HG02678 (cell line): Measurements from ENCODE around the gene ATP8B4.
"Not testable (repeated sequence)": the region's sequence is repeated elsewhere in the genome, so short reads cannot be mapped to it uniquely, and the experiment has no call there.

ENCODE experiments used
- ATAC-seq: cut with Tn5 transposase; IDR thresholded peaks from one replicate; pipeline ENCODE4 v1.9.1; 2021; ENCODE audit warnings: mild to moderate bottlenecking, moderate library complexity; ENCODE audit not compliant: unreplicated experiment

The ATP8B4 gene

DNA sequence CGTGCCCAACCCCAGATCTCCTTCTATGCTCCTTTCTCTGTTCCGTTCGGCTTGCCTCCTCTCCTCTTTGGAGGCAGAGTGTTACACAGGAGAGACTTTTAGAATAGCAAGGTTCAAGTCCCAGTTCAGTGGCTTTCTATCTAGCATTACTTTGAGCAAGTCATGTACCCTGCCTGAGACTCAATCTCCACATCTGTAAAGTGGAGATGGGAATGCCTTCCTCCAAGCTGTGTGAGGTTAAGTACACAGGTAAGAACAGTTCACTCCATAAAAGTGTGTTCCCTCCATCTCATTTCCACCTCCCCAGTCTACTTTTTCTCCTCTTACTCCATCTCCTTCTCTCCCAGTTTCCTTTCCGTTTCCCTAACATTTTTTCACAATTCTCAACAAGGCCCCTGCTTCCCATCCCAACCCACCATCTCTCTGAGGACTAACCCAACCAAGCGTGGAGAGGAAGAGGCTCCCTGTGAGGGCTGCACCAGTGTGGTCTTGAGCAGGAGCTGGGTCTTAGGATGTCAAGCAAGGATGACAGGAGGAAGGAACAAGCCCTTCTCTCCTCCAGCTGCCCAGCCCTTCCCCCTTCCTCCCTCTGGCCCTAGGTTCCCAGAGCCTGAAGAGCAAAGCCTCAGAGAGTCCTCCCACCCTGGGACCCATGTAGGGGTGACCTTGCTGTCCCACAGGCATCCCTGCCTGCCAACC is 6.4 kb downstream of the ATP8B4 start:
- ATAC-seq = no peak

DNA sequence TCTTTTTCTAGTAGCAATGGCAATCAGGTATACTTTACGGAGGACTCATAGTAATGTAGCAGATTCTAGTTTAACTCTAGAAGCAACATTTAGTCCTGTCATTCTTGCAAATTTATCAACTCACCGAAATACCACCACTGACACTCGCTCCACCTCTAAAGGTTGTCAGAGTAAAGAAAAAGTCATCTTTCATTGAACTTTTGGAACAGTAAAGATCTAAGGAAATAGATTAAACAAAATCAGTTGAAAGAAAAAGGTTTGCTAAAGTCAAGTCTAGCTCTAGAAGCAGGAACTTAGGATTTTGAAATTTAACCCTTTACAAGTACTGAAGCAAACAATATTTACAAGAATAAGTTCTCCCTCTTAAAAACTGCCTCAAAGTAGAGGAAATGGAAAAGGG is 8.7 kb downstream of the ATP8B4 start:
- no peak for ATAC-seq

GRCh38 chr15:50109076-50109987 is 9.7 kb downstream of the ATP8B4 start:
- no peak for ATAC-seq

- no peak for ATAC-seq
Observed at GRCh38 chr15:50108461-50108860, 10.6 kb downstream of the ATP8B4 start.

DNA sequence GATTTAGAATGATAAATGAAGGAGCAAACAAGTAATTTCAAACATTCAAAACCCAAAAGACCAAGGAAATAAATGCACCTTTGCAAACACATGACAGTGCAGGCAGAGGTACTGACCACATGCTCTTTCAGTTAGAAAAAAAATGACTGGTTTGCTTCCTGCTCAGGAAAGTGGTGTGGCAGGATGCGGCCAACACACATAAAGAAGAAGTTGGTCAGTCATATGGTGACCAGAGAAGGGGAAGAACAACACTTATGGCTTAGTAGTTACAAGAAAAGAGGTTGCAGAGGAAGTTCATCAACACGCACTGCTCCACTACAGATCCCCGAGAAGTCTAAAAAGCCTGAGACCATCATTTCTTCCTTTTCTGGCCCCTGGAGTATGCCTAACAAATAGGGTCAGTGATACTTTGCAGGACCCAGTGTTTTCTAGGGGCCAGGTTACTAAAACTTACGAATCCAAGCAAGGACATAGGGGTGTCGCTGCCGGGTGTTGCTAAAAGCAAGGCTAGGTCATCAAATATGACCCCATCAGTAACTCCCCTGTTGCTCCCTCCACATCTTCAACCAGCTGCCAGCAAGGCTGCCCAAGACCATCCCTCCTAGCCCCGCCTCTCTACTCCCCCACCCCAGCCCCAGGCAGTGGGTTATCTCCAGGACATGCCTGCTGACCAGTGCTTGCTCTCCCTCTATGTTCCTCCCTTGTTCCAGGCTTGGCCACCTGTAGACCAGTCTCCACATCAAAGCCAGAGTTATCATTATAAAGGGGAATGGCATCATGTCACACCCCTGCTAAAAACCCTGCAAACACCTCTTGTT is 11.2 kb downstream of the ATP8B4 start:
- ATAC-seq = peak; percentile 95

DNA sequence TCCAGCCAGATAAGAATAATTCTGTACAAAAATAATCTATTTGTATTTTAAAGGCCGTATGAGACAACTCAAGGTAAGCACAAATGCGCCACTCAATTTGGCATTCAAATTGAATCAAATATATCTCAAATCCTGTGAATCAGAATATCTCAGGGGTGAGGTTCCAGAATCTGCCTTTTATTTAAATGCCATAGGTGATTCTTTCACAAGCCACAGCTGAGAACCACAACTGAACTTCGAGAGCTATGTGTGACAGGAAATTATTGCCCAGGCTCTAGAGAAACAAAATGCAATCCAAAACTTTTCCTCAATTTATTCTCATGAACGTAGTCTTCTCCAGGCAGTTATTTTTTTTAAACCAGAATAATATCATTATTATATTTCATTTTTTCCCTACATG is 11.9 kb downstream of the ATP8B4 start:
- ATAC-seq = no peak

DNA sequence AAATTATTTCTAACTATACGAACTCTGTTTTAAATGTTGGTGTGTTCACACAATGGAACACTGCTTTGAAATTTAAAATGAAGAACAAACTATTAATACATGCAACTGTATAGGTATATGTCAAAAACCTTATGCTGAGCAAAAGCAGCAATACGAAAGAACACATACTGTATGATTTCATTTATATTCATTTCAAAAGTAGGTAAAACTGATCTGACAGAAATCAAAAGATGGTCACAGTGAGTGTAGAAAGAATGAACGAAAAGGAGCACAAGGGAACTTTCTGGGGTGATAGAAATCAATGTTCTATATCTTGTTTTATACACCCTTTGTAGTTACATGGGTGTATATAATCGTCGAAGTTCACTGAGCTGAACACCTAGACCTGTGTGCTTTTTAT is 12.6 kb downstream of the ATP8B4 start:
- ATAC-seq = no peak

- ATAC-seq = no peak
Observed at GRCh38 chr15:50100486-50100885, 18.5 kb downstream of the ATP8B4 start.

- ATAC-seq = no peak
Observed at GRCh38 chr15:50098545-50098944, 20.5 kb downstream of the ATP8B4 start.

GRCh38 chr15:50095938-50096821 is 22.9 kb downstream of the ATP8B4 start:
- no peak for ATAC-seq

DNA sequence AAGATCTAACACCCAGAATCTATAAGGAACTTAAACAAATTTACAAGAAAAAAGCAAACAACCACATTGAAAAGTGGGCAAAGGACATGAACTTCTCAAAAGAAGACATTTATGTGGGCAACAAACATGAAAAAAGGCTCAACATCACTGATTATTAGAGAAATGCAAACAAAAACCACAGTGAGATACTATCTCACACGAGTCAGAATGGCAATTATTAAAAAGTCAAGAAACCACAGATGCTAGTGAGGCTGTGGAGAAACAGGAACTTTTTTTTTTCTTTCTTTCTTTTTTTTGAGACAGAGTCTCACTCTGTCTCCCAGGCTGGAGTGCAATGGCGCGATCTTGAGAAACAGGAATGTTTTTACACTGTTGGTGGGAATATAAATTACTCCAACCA is 29.6 kb downstream of the ATP8B4 start:
- not testable (repeated sequence) for ATAC-seq

GRCh38 chr15:50084932-50085331 is 34.1 kb downstream of the ATP8B4 start:
- ATAC-seq = no peak

GRCh38 chr15:50083424-50084025 is 35.5 kb downstream of the ATP8B4 start:
- no peak for ATAC-seq

DNA sequence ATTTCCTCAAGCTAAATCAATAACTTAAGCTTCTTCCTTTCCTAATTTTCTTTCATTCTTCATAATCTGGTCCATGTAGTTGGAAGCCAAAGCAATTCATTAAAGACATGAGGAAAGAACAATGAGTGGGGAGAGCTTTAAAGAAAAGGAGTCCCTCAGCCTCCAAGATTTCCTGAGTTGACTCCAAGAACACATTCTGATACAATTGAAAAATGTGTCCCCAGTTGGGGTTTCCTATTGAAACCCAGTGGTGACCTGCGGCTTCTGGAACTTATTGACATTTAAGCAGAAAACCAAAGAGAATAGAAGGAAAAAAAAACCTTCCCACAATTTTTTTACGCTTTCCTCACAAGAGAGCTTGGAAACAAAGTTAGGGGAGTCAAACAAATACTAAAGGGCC is 37.0 kb downstream of the ATP8B4 start:
- no peak for ATAC-seq

DNA sequence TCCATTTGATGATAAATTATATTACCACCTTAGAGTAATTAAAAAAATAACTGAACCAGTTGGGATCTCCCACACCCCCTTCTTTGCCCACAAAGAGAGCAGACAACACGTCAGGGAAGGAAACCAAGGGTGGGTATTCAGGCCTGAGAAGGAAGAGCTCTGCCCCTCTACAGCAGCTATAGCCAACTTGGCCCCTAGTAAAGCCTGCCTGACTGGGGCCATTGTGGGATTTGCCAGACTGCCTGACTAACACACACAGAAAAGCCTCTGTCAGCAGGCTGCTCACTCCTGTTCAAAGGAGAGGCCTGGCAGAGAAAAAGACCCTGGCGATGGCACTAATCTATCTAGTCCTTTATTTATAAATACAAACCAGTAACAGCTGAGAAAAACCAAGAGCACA is 41.4 kb downstream of the ATP8B4 start:
- no peak for ATAC-seq

- ATAC-seq = no peak
Observed at GRCh38 chr15:50077176-50077575, 41.9 kb downstream of the ATP8B4 start.

GRCh38 chr15:50075319-50075718 is 43.7 kb downstream of the ATP8B4 start:
- no peak for ATAC-seq

GRCh38 chr15:50071551-50072258 is 47.3 kb downstream of the ATP8B4 start:
- ATAC-seq = no peak

- no peak for ATAC-seq
Observed at GRCh38 chr15:50068016-50068415, 51.0 kb downstream of the ATP8B4 start.
